GM23338 (cell line): Measurements from ENCODE around the gene HRC. TPM values are rescaled to one million over a fixed set of nuclear protein-coding genes. Genes with fewer than 3 reads are reported as not detected.

Source experiments
- ATAC-seq: fragments of 200-7000 bp; cut with Tn5 transposase; 3 replicates; pipeline ENCODE4 v1.9.1; 2020
- DNase-seq: peaks from one replicate; pipeline ENCODE4 v3.0.0-alpha.2; 2015; ENCODE audit warnings: low spot score
- H2AFZ ChIP-seq: fragments of 200-600 bp; sonication (generic); 2 replicates; pipeline ENCODE4 v1.8.0; 2016; ENCODE audit warnings: antibody characterized with exemption, mild to moderate bottlenecking, moderate library complexity
- H3F3A ChIP-seq: fragments of 200-600 bp; sonication (generic); replicated peaks from 2 replicates; pipeline ENCODE4 v1.8.0; 2017; ENCODE audit warnings: antibody characterized with exemption, mixed run types, low read depth
- H3K27ac ChIP-seq: fragments of 200-600 bp; sonication (generic); 2 replicates; pipeline ENCODE4 v1.6.1; 2016; ENCODE audit warnings: low read depth
- H3K27me3 ChIP-seq: fragments of 200-600 bp; sonication (generic); 2 replicates; pipeline ENCODE4 v1.8.0; 2016; ENCODE audit warnings: mild to moderate bottlenecking, mixed run types, moderate library complexity; ENCODE audit not compliant: insufficient read depth
- H3K36me3 ChIP-seq: fragments of 200-600 bp; sonication (generic); 2 replicates; pipeline ENCODE4 v1.8.0; 2016; ENCODE audit warnings: mild to moderate bottlenecking; ENCODE audit not compliant: insufficient read depth
- H3K4me1 ChIP-seq: fragments of 200-600 bp; sonication (generic); 2 replicates; pipeline ENCODE4 v1.8.0; 2016; ENCODE audit warnings: mild to moderate bottlenecking, moderate library complexity; ENCODE audit not compliant: insufficient read depth
- H3K4me2 ChIP-seq: fragments of 200-600 bp; sonication (generic); 2 replicates; pipeline ENCODE4 v1.7.1; 2017; ENCODE audit warnings: mixed run types
- H3K4me3 ChIP-seq: fragments of 200-600 bp; sonication (generic); 2 replicates; pipeline ENCODE4 v1.6.1; 2016; ENCODE audit warnings: mixed run types
- H3K79me2 ChIP-seq: fragments of 200-600 bp; sonication (generic); replicated peaks from 2 replicates; pipeline ENCODE4 v1.8.0; 2017; ENCODE audit warnings: mild to moderate bottlenecking; ENCODE audit not compliant: insufficient read depth
- H3K9me2 ChIP-seq: fragments of 200-600 bp; sonication (generic); 2 replicates; pipeline ENCODE4 v1.8.0; 2017; ENCODE audit not compliant: insufficient read depth
- H4K20me1 ChIP-seq: fragments of 200-600 bp; sonication (generic); replicated peaks from 2 replicates; pipeline ENCODE4 v1.8.0; 2017; ENCODE audit warnings: mild to moderate bottlenecking; ENCODE audit not compliant: insufficient read depth
- H3K27ac Mint-ChIP-seq: 2 replicates; pipeline ENCODE4 v1.8.0; 2020; ENCODE audit warnings: inconsistent platforms, mild to moderate bottlenecking, moderate library complexity, mixed read lengths
- H3K27me3 Mint-ChIP-seq: 3 replicates; pipeline ENCODE4 v1.8.0; 2022; ENCODE audit warnings: low read depth, mild to moderate bottlenecking, moderate library complexity, mixed read lengths, inconsistent platforms; ENCODE audit not compliant: insufficient read depth, poor library complexity
- H3K36me3 Mint-ChIP-seq: 3 replicates; pipeline ENCODE4 v1.8.0; 2021; ENCODE audit warnings: low read depth, mild to moderate bottlenecking, inconsistent platforms, moderate library complexity, mixed read lengths
- H3K4me1 Mint-ChIP-seq: 3 replicates; pipeline ENCODE4 v1.8.0; 2020; ENCODE audit warnings: mild to moderate bottlenecking, inconsistent platforms, mixed read lengths
- H3K4me3 Mint-ChIP-seq: 3 replicates; pipeline ENCODE4 v1.8.0; 2021; ENCODE audit warnings: moderate library complexity, mild to moderate bottlenecking, inconsistent platforms, mixed read lengths
- H3K9me3 Mint-ChIP-seq: 3 replicates; pipeline ENCODE4 v1.8.0; 2020; ENCODE audit warnings: moderate library complexity, mild to moderate bottlenecking, inconsistent platforms, mixed read lengths
- CREB1 ChIP-seq: fragments of 250-450 bp; sonication (Bioruptor Pico); IDR thresholded peaks from 2 replicates; pipeline ENCODE4 v1.5.0; 2020; ENCODE audit warnings: low read depth, mild to moderate bottlenecking, moderate library complexity
- NANOG ChIP-seq: IDR thresholded peaks from 2 replicates; pipeline ENCODE4 v1.6.1; 2016; ENCODE audit warnings: antibody characterized with exemption, borderline replicate concordance
- ZNF114 ChIP-seq: fragments of 250-450 bp; sonication (Bioruptor Pico); IDR thresholded peaks from 2 replicates; pipeline ENCODE4 v1.5.0; 2020; ENCODE audit warnings: mild to moderate bottlenecking, moderate library complexity
- ZNF331 ChIP-seq: fragments of 250-450 bp; sonication (Bioruptor Pico); IDR thresholded peaks from 2 replicates; pipeline ENCODE4 v1.5.0; 2020; ENCODE audit warnings: low read depth, mild to moderate bottlenecking, moderate library complexity
- polyA plus RNA-seq: library from polyadenylated mRNA; unstranded; fragments of >200 nt; fragmentation: Nextera tagmentation; extraction: Ambion mirVana; gene quantifications from 2 replicates; pipeline ENCODE4 v1.2.1, GENCODE V29; 2016
- total RNA-seq: library from RNA; depleted of rRNA; stranded (reverse); fragments of >200 nt; shearing (Covaris generic); gene quantifications from 2 replicates; pipeline ENCODE4 v1.2.3, GENCODE V29; 2014; rRNA removed
- TF ChIP-seq, protein P1 (sequence below): IDR thresholded peaks from 2 replicates; pipeline ENCODE4 v1.6.1; 2016; ENCODE audit warnings: antibody characterized with exemption
- TF ChIP-seq, protein P2 (sequence below): fragments of 250-450 bp; sonication (Bioruptor Pico); IDR thresholded peaks from 2 replicates; pipeline ENCODE4 v1.5.0; 2020; ENCODE audit warnings: mild to moderate bottlenecking, moderate library complexity

HRC gene
- total and polyA plus RNA-seq, 2 experiments from 2014 or later: 1.4 to 2.0 TPM

DNA sequence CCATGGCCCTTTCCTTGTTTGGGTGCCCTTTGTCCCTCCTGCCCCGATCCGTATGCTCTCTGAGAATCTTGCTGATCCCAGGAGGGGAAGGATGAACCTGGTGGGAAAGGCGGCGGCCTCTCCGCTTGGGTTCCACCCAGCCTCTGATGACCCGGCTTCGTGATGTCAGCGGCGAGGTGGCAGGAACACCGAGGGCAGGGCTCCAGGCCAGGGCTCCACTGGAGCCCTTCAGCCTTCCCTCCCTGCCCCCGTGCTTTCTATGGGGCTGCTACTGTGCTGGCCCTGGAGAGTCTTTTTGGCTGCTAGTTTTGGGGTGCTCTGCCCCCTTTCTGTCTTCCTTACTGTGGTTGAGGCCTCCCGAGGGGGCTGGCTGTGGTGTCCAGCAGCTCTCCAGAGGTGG, 52.9 kb downstream of the HRC start:
- Mint-ChIP-seq H3K27ac (peak overlapping the region; percentile 72), H3K4me3 (no peak overlapping the region), H3K36me3 (peaks cover 88% of the 10 kb centered on the region), H3K27me3 (peaks cover 18% of the 10 kb centered on the region), H3K9me3 (no peaks in the 10 kb centered on the region; the same call in 1 of the 3 replicates), H3K4me1 (peaks cover 21% of the 10 kb centered on the region)
- DNase-seq (no peak), ATAC-seq (no peak)
- Histone ChIP-seq H3K27ac (no peak overlapping the region), H3K4me3 (no peak overlapping the region), H3F3A (peaks cover 37% of the 10 kb centered on the region), H4K20me1 (peaks cover 35% of the 10 kb centered on the region), H3K4me1 (no peaks in the 10 kb centered on the region; the same call in 1 of the 2 replicates), H2AFZ (no peak overlapping the region), H3K79me2 (peaks cover 18% of the 10 kb centered on the region), H3K27me3 (no peaks in the 10 kb centered on the region), H3K4me2 (no peak overlapping the region), H3K36me3 (peaks cover 34% of the 10 kb centered on the region), H3K9me2 (no peaks in the 10 kb centered on the region)
- no peak for TF ChIP-seq NANOG
- TF ChIP-seq CREB1 (CRISPR knock-in tag): no peak
- TF ChIP-seq ZNF114: no peak
- TF ChIP-seq, protein P1, sequence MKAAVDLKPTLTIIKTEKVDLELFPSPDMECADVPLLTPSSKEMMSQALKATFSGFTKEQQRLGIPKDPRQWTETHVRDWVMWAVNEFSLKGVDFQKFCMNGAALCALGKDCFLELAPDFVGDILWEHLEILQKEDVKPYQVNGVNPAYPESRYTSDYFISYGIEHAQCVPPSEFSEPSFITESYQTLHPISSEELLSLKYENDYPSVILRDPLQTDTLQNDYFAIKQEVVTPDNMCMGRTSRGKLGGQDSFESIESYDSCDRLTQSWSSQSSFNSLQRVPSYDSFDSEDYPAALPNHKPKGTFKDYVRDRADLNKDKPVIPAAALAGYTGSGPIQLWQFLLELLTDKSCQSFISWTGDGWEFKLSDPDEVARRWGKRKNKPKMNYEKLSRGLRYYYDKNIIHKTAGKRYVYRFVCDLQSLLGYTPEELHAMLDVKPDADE: no peak
- TF ChIP-seq, protein P2, sequence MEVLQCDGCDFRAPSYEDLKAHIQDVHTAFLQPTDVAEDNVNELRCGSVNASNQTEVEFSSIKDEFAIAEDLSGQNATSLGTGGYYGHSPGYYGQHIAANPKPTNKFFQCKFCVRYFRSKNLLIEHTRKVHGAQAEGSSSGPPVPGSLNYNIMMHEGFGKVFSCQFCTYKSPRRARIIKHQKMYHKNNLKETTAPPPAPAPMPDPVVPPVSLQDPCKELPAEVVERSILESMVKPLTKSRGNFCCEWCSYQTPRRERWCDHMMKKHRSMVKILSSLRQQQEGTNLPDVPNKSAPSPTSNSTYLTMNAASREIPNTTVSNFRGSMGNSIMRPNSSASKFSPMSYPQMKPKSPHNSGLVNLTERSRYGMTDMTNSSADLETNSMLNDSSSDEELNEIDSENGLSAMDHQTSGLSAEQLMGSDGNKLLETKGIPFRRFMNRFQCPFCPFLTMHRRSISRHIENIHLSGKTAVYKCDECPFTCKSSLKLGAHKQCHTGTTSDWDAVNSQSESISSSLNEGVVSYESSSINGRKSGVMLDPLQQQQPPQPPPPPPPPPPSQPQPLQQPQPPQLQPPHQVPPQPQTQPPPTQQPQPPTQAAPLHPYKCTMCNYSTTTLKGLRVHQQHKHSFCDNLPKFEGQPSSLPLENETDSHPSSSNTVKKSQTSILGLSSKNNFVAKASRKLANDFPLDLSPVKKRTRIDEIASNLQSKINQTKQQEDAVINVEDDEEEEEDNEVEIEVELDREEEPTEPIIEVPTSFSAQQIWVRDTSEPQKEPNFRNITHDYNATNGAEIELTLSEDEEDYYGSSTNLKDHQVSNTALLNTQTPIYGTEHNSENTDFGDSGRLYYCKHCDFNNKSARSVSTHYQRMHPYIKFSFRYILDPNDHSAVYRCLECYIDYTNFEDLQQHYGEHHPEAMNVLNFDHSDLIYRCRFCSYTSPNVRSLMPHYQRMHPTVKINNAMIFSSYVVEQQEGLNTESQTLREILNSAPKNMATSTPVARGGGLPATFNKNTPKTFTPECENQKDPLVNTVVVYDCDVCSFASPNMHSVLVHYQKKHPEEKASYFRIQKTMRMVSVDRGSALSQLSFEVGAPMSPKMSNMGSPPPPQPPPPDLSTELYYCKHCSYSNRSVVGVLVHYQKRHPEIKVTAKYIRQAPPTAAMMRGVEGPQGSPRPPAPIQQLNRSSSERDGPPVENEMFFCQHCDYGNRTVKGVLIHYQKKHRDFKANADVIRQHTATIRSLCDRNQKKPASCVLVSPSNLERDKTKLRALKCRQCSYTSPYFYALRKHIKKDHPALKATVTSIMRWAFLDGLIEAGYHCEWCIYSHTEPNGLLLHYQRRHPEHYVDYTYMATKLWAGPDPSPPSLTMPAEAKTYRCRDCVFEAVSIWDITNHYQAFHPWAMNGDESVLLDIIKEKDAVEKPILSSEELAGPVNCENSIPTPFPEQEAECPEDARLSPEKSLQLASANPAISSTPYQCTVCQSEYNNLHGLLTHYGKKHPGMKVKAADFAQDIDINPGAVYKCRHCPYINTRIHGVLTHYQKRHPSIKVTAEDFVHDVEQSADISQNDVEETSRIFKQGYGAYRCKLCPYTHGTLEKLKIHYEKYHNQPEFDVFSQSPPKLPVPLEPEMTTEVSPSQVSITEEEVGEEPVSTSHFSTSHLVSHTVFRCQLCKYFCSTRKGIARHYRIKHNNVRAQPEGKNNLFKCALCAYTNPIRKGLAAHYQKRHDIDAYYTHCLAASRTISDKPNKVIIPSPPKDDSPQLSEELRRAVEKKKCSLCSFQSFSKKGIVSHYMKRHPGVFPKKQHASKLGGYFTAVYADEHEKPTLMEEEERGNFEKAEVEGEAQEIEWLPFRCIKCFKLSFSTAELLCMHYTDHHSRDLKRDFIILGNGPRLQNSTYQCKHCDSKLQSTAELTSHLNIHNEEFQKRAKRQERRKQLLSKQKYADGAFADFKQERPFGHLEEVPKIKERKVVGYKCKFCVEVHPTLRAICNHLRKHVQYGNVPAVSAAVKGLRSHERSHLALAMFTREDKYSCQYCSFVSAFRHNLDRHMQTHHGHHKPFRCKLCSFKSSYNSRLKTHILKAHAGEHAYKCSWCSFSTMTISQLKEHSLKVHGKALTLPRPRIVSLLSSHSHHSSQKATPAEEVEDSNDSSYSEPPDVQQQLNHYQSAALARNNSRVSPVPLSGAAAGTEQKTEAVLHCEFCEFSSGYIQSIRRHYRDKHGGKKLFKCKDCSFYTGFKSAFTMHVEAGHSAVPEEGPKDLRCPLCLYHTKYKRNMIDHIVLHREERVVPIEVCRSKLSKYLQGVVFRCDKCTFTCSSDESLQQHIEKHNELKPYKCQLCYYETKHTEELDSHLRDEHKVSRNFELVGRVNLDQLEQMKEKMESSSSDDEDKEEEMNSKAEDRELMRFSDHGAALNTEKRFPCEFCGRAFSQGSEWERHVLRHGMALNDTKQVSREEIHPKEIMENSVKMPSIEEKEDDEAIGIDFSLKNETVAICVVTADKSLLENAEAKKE (CRISPR knock-in tag): no peak
- no peak for TF ChIP-seq ZNF331 (CRISPR knock-in tag)

Other genes starting within 250 kb of the HRC start
- gene DHDH, start 221.7 kb downstream of the HRC start, total RNA-seq: 0.69 and 0.78 TPM in 2 replicates
- gene DHDH, start 221.7 kb downstream of the HRC start, polyA plus RNA-seq: 4.7 and 8.4 TPM in 2 replicates
- gene BAX, start 200.5 kb downstream of the HRC start, total RNA-seq: 184 and 261 TPM in 2 replicates
- gene BAX, start 200.5 kb downstream of the HRC start, polyA plus RNA-seq: 168 and 179 TPM in 2 replicates
- 1,625 and 2,064 TPM in 2 replicates for gene FTL, start 190.1 kb downstream of the HRC start, total RNA-seq
- gene FTL, start 190.1 kb downstream of the HRC start, polyA plus RNA-seq: 5,278 and 5,436 TPM in 2 replicates
- 23.1 and 28.9 TPM in 2 replicates for gene GYS1, start 162.1 kb downstream of the HRC start, total RNA-seq
- gene GYS1, start 162.1 kb downstream of the HRC start, polyA plus RNA-seq: 15.9 and 19.9 TPM in 2 replicates
- gene RUVBL2, start 161.5 kb downstream of the HRC start, total RNA-seq: 222 and 252 TPM in 2 replicates
- 194 and 196 TPM in 2 replicates for gene RUVBL2, start 161.5 kb downstream of the HRC start, polyA plus RNA-seq
- 1.9 TPM in 1 of 2 replicates, not detected in the other for gene LHB, start 138.3 kb downstream of the HRC start, total RNA-seq
- gene LHB, start 138.3 kb downstream of the HRC start, polyA plus RNA-seq: 0.76 TPM in 1 of 2 replicates, not detected in the other
- gene CGB3, start 131.1 kb downstream of the HRC start, total RNA-seq: not detected in 2 replicates
- not detected in 2 replicates for gene CGB3, start 131.1 kb downstream of the HRC start, polyA plus RNA-seq
- gene CGB2, start 123.5 kb downstream of the HRC start, total RNA-seq: not detected in 2 replicates
- 0.57 TPM in 1 of 2 replicates, not detected in the other for gene CGB2, start 123.5 kb downstream of the HRC start, polyA plus RNA-seq
- gene CGB1, start 118.5 kb downstream of the HRC start, total RNA-seq: 0.52 TPM in 1 of 2 replicates, not detected in the other
- not detected in 2 replicates for gene CGB1, start 118.5 kb downstream of the HRC start, polyA plus RNA-seq
- gene CGB5, start 111.5 kb downstream of the HRC start, total RNA-seq: not detected in 2 replicates
- not detected in 2 replicates for gene CGB5, start 111.5 kb downstream of the HRC start, polyA plus RNA-seq
- not detected in 2 replicates for gene CGB8, start 106.3 kb downstream of the HRC start, total RNA-seq
- gene CGB8, start 106.3 kb downstream of the HRC start, polyA plus RNA-seq: not detected in 2 replicates
- 0.97 and 1.0 TPM in 2 replicates for gene CGB7, start 97.6 kb downstream of the HRC start, total RNA-seq
- 0.32 and 0.66 TPM in 2 replicates for gene CGB7, start 97.6 kb downstream of the HRC start, polyA plus RNA-seq
- gene NTF4, start 90.6 kb downstream of the HRC start, total RNA-seq: 0.39 and 0.94 TPM in 2 replicates
- 2.7 TPM in 2 replicates for gene NTF4, start 90.6 kb downstream of the HRC start, polyA plus RNA-seq
- not detected in 2 replicates for gene KCNA7, start 82.7 kb downstream of the HRC start, total RNA-seq
- gene KCNA7, start 82.7 kb downstream of the HRC start, polyA plus RNA-seq: 0.08 and 0.14 TPM in 2 replicates
- 349 and 361 TPM in 2 replicates for gene SNRNP70, start 69.9 kb downstream of the HRC start, total RNA-seq
- gene SNRNP70, start 69.9 kb downstream of the HRC start, polyA plus RNA-seq: 229 and 243 TPM in 2 replicates
- 1.2 and 7.8 TPM in 2 replicates for gene LIN7B, start 41.0 kb downstream of the HRC start, total RNA-seq
- 8.6 and 10.5 TPM in 2 replicates for gene LIN7B, start 41.0 kb downstream of the HRC start, polyA plus RNA-seq
- gene C19orf73, start 36.3 kb downstream of the HRC start, total RNA-seq: 2.6 and 8.1 TPM in 2 replicates
- gene C19orf73, start 36.3 kb downstream of the HRC start, polyA plus RNA-seq: 8.0 and 9.1 TPM in 2 replicates
- 22.6 and 29.7 TPM in 2 replicates for gene PPFIA3, start 35.9 kb downstream of the HRC start, total RNA-seq
- 21.3 and 25.4 TPM in 2 replicates for gene PPFIA3, start 35.9 kb downstream of the HRC start, polyA plus RNA-seq
- 11.6 and 16.5 TPM in 2 replicates for gene TRPM4, start 2.4 kb upstream of the HRC start, total RNA-seq
- 25.7 and 30.4 TPM in 2 replicates for gene TRPM4, start 2.4 kb upstream of the HRC start, polyA plus RNA-seq
- gene SLC6A16, start 169.8 kb upstream of the HRC start, total RNA-seq: 0.31 and 1.6 TPM in 2 replicates
- gene SLC6A16, start 169.8 kb upstream of the HRC start, polyA plus RNA-seq: 1.4 and 1.8 TPM in 2 replicates
- gene CD37, start 180.0 kb upstream of the HRC start, total RNA-seq: not detected in 2 replicates
- gene CD37, start 180.0 kb upstream of the HRC start, polyA plus RNA-seq: 106 and 114 TPM in 2 replicates
- gene TEAD2, start 207.0 kb upstream of the HRC start, total RNA-seq: 74.4 and 82.5 TPM in 2 replicates
- gene TEAD2, start 207.0 kb upstream of the HRC start, polyA plus RNA-seq: 30.3 and 34.3 TPM in 2 replicates
- gene DKKL1, start 208.5 kb upstream of the HRC start, total RNA-seq: 0.76 TPM in 1 of 2 replicates, not detected in the other
- 2.9 and 3.6 TPM in 2 replicates for gene DKKL1, start 208.5 kb upstream of the HRC start, polyA plus RNA-seq
- not detected in 2 replicates for gene KASH5, start 232.9 kb upstream of the HRC start, total RNA-seq
- 0.44 TPM in 1 of 2 replicates, not detected in the other for gene KASH5, start 232.9 kb upstream of the HRC start, polyA plus RNA-seq